Prostate gland (tissue), 2 donors: ENCODE data around the gene PAX2. TPM values are rescaled to one million over a fixed set of nuclear protein-coding genes. Genes with fewer than 3 reads are reported as not detected.

ENCODE experiments used
- DNase-seq: peaks from one replicate; pipeline ENCODE4 v3.0.0-alpha.2; 2019; ENCODE audit warnings: low spot score
- H3K27ac ChIP-seq, 2 donors: fragments of 200-600 bp; sonication (generic); 2 replicates each; pipeline ENCODE4 v1.5.1; 2017 to 2019
- H3K27me3 ChIP-seq: fragments of 200-600 bp; sonication (generic); replicated peaks from 2 replicates; pipeline ENCODE4 v1.5.1; 2019; ENCODE audit not compliant: insufficient read depth
- H3K36me3 ChIP-seq, 2 donors: fragments of 200-600 bp; sonication (generic); 1 replicate in 1 of 2; 2 replicates in 1 of 2; pipeline versions ENCODE4 v1.5.1 to v1.8.1; 2017 to 2019
- H3K4me1 ChIP-seq: fragments of 200-600 bp; sonication (generic); replicated peaks from 2 replicates; pipeline ENCODE4 v1.5.1; 2019
- H3K4me3 ChIP-seq, 2 donors: fragments of 200-600 bp; sonication (generic); 2 replicates each; pipeline ENCODE4 v1.5.1; 2017 to 2019
- H3K9me3 ChIP-seq: fragments of 200-600 bp; sonication (generic); 2 replicates; pipeline ENCODE4 v1.5.1; 2017
- POLR2A ChIP-seq: fragments of 450-650 bp; IDR thresholded peaks from one replicate; pipeline ENCODE4 v1.6.1; 2016; ENCODE audit warnings: antibody characterized with exemption, mild to moderate bottlenecking
- POLR2AphosphoS5 ChIP-seq: sonication (generic); formaldehyde crosslinking; IDR thresholded peaks from one replicate; pipeline ENCODE4 v1.6.1; 2017; ENCODE audit warnings: antibody characterized with exemption
- WGBS: methylation state at CpG from one replicate; pipeline ENCODE4 v1.1.5; 2018; 5-methylcytosine and 5-hydroxymethylcytosine counted together
- intact Hi-C: fragments of 100-400 bp; cut with DNase I; formaldehyde crosslinking; loops from one replicate; pipeline ENCODE4 v1.14.2; 2022
- total RNA-seq, 2 donors: library from RNA; depleted of rRNA; stranded (reverse); fragments of >200 nt; gene quantifications; one replicate each; pipeline ENCODE4 v1.1.0, GENCODE V29; 2016
- TF ChIP-seq, protein P1 (sequence below), 4 experiments: fragments of 200-600 bp in 2 of 4; fragments of 450-650 bp in 2 of 4; sonication (generic) in 2 of 4; IDR thresholded peaks; 1 replicate in 3 of 4; 2 replicates in 1 of 4; pipeline ENCODE4 v1.5.1; 2016 to 2019; ENCODE audit warnings: antibody characterized with exemption in 4 of 4, mild to moderate bottlenecking in 2 of 4, moderate library complexity in 2 of 4

PAX2 gene
- total RNA-seq, 2 donors from 2014 or later: 0.91 TPM; not detected in 1

DNA sequence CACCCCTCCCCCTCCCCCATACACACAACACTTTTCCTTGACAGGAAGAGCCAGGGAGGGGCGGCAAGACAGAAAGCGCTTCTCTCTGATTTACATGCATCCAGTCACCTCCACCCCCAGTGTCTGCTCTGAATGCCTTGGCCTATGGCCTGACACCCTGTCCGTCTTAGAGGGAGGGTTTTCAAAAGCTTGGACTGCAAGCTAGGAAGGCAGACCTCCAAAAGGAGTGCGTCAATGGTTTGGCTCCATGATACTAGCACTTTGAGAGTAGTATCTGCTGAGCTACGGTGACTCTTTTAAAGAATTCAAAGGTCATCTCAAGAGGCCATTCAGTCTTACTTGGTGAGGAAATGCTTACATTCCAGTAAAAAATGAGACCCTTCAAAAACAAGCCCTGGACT, 20.3 kb upstream of the PAX2 start:
- Histone ChIP-seq H3K9me3 (no peaks in the 10 kb centered on the region), H3K36me3 (no peaks in the 10 kb centered on the region), H3K4me3 (no peak overlapping the region), H3K4me1 (peaks cover 4% of the 10 kb centered on the region), H3K27ac (no peak overlapping the region), H3K27me3 (peaks cover 35% of the 10 kb centered on the region)
- DNase-seq: no peak
- TF ChIP-seq POLR2AphosphoS5 (no peak), POLR2A (no peak)
- TF ChIP-seq, protein P1, sequence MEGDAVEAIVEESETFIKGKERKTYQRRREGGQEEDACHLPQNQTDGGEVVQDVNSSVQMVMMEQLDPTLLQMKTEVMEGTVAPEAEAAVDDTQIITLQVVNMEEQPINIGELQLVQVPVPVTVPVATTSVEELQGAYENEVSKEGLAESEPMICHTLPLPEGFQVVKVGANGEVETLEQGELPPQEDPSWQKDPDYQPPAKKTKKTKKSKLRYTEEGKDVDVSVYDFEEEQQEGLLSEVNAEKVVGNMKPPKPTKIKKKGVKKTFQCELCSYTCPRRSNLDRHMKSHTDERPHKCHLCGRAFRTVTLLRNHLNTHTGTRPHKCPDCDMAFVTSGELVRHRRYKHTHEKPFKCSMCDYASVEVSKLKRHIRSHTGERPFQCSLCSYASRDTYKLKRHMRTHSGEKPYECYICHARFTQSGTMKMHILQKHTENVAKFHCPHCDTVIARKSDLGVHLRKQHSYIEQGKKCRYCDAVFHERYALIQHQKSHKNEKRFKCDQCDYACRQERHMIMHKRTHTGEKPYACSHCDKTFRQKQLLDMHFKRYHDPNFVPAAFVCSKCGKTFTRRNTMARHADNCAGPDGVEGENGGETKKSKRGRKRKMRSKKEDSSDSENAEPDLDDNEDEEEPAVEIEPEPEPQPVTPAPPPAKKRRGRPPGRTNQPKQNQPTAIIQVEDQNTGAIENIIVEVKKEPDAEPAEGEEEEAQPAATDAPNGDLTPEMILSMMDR (IDR thresholded peaks at IDR 0.05): no peak
- 63% methylated on average over 5 of the region's 5 CpGs for WGBS
- intact Hi-C loops: no loop called here

DNA sequence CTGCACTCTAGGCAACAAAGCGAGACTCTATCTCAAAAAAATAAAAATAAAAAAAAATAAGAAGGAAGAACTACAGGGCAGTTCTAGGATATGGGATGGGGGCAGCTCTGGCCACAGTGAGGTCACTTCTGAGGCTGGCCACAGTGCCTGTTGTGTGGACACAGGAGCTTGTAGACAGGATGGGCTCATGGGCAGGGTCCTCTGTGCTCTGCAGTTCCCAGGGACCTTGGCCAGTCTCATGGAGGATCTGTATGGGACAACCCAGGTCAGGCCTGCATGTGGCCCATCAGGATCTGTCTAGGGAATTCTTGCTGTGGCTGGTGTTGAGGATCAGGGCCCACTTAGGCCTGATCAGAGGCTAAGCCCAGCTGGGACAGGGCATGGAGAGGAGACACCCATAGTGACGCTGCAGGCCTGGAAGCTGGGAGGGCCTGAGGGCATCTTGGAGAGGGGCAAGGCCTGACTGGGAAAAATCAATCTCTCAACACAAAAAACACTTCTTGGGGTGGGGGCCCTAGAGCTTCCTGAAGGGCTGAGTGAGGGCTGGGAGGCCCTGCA, 19.4 kb upstream of the PAX2 start:
- WGBS: 97% methylated on average over 2 of the region's 2 CpGs
- Histone ChIP-seq H3K9me3 (no peaks in the 10 kb centered on the region), H3K4me3 (no peak overlapping the region), H3K36me3 (no peaks in the 10 kb centered on the region), H3K27ac (no peak overlapping the region), H3K27me3 (peaks cover 41% of the 10 kb centered on the region), H3K4me1 (peaks cover 12% of the 10 kb centered on the region)
- TF ChIP-seq POLR2A (no peak), POLR2AphosphoS5 (no peak)
- TF ChIP-seq, protein P1 (IDR thresholded peaks at IDR 0.05): no peak
- DNase-seq: no peak
- intact Hi-C loops: no loop called here

DNA sequence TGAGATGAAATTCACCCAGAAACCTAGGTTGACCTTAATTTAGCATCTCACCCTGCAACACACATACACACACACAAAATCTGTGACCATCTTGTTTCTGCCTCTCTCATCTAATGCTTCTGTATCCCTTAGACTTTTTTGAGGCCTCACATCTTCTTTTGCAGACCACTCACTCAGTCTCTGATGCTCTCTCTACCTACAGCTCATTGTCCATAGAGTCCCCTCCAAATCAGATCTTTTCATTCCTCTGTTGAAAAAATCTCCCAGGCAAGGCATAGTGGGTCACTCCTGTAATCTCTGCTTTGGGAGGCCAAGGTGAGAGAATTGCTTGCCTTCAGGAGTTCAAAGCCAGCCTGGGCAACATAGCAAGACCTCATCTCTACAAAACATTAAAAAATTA, 17.6 kb upstream of the PAX2 start:
- no peak for TF ChIP-seq POLR2AphosphoS5
- TF ChIP-seq POLR2A: no peak
- TF ChIP-seq, protein P1 (IDR thresholded peaks at IDR 0.05): no peak
- peaks cover 13% of the 10 kb centered on the region for H3K4me1 ChIP-seq
- peaks cover 55% of the 10 kb centered on the region for H3K27me3 ChIP-seq
- H3K36me3 ChIP-seq: no peaks in the 10 kb centered on the region
- H3K27ac ChIP-seq: no peak overlapping the region
- DNase-seq: no peak
- no peak overlapping the region for H3K4me3 ChIP-seq
- no peaks in the 10 kb centered on the region for H3K9me3 ChIP-seq
- intact Hi-C loops: no loop called here

DNA sequence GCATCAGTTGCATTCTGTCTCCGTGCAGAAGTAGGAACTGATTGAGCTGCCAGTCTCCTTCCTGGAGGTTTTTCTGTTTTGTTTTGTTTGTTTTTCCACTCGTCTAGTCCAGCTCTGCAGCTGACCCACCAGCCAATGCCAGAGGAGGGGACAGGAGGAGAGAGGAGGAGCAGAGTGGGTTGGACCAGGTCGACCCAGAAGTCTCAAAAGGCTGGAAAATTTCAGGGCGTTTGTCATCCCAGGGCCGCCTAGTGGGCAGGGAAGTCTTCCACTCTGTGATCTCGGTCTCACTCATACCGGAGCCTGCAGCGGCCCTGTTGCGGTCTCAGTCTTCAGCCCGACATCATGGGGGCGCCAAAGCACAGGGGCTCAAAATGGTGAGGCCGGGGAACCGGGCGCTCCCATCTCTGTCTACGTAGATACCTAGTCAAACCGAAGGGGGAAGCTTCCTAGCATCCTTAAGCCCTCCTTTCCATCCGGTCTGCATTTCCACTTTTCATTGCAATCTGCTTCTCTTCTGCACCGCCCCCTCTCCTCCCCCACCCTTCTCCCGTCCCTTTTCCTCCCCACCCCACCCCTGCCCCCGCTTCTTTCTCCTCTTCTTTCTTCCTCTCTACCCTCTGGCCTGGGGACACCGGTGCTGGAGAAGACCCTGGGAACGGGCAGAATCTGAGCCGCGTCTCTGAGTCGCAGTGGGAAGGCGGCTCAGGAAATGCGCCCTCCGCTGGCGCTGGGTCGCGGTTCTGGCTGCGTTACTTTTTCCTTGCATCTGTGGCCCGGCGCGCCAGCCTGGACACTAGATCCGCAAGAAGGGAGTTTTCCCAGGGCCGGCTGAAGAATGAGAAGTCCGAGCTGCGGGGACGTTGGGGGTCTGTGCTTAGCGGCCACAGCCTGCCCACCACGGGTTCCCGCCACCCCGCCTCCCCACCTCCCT, 16.2 kb upstream of the PAX2 start:
- intact Hi-C loops: no loop called here
- H3K4me3 ChIP-seq: no peak overlapping the region
- no peak for DNase-seq
- WGBS: 3% methylated on average over 37 of the region's 44 CpGs
- H3K27ac ChIP-seq: no peak overlapping the region
- no peaks in the 10 kb centered on the region for H3K9me3 ChIP-seq
- H3K4me1 ChIP-seq: peaks cover 13% of the 10 kb centered on the region
- no peaks in the 10 kb centered on the region for H3K36me3 ChIP-seq
- TF ChIP-seq POLR2A: no peak
- peak; percentile 22 for TF ChIP-seq POLR2AphosphoS5
- TF ChIP-seq, protein P1 (IDR thresholded peaks at IDR 0.05): peak in 1 of 4 experiments; percentile 11
- H3K27me3 ChIP-seq: peaks cover 56% of the 10 kb centered on the region
